HG02623 (cell line): ENCODE results near the gene ELANE.

Experiments used
- ATAC-seq: cut with Tn5 transposase; IDR thresholded peaks from one replicate; pipeline ENCODE4 v1.9.1; 2021; ENCODE audit warnings: moderate library complexity; ENCODE audit not compliant: unreplicated experiment

Gene ELANE

DNA sequence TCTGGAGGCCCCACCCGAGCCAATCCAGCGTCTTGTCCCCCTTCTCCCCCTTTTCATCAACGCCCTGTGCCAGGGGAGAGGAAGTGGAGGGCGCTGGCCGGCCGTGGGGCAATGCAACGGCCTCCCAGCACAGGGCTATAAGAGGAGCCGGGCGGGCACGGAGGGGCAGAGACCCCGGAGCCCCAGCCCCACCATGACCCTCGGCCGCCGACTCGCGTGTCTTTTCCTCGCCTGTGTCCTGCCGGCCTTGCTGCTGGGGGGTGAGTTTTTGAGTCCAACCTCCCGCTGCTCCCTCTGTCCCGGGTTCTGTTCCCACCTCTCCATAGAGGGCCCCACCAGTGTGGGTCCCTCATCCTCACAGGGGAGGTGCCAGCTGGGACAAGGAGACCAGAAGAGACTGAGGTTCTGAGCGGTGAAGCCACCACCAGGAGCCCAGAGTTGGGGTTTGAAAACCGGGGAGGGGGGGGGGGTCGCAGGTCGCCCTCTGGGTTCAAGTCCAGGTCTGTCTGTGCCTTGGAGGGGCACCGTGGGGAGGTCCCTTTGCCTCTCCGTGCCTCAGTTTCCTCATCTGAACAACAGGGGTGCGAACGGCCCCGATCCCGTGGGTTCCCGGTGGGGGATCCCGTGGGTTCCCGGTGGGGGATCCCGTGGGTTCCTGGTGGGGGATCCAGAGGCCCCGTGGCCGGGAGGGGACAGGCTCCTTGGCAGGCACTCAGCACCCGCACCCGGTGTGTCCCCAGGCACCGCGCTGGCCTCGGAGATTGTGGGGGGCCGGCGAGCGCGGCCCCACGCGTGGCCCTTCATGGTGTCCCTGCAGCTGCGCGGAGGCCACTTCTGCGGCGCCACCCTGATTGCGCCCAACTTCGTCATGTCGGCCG lies at the start of gene ELANE:
Gene ELANE (plus strand): TSS at position 168 of the 878 bp plus-strand sequence. CDS start 26 bp downstream, at position 194.
- ATAC-seq: no peak

DNA sequence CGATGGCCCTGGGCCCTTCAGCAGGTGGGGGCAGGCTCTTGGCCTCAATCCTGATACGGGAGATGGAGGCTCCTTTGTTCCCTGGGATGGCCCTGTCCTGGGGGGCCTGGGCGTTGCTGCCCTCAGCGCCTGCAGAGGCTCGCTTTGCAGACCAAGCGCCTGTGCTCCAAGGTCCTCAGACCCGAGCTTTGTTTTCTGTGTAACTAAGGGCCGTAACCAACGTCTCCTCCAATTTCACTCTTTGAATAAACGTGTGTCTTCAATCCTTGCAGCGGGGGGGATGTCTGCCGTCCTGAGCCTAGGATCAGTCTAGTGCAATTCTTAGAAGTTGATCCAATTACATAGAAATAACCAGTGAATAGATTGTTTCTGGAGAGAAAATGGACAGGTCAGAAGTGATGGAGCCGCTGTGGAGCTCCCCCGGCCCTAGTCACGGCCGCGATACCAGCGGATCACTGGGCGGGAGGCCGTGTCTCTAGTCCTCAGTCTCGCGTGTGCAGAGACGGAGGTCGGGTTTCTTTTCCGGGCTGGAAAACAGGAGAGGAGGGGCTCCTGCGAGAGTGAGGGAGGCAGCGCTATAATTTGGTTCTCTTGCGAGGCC lies 49.5 kb upstream of the ELANE start:
- ATAC-seq: no peak

DNA sequence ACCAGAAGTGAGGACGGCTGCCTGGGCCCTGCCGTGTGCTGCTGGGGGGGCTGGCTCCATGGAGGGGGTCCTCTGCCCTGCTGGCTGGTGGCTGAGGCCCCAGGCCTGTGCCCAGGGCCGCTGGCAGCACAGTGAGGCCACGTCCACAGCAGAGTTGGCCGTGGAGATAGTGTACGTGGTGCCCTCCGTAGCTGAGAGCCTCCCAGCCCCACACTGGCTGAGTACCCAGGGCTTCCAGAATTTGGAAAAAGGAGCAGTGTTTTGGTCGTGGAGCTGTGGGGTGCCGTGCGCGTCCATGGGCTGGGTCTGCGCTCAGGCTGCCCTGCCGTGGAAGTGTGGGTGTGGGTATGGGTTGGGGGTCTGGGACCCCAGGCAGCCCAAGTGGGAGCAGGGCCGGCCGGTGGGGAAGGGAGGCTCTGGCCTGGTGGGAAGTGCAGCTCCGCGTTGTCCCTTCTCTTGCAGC lies 49.0 kb upstream of the ELANE start:
- ATAC-seq: no peak

DNA sequence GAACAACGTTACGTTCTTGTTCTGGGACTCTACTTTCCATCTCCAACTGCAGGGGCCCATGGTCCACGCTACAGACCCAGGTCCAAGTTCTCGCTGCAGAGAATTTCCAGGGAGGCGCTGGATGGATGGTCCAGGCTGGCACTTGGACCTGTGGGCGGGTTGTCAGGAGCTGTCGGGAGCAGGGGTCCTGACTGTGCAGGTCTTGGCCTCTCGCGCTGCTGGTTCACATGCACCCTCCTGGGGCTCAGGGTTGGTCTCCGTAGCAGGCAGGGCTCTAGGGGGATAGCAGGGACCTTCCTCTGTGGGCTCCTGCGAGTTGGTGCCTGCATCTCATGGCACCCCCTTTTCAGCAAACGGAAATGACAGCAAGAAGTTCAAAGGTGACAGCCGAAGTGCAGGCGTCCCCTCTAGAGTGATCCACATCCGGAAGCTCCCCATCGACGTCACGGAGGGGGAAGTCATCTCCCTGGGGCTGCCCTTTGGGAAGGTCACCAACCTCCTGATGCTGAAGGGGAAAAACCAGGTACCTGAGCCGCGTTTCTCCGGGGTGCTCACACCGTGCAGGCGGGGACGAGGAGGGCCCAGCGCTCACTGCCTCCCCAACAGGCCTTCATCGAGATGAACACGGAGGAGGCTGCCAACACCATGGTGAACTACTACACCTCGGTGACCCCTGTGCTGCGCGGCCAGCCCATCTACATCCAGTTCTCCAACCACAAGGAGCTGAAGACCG lies 48.3 kb upstream of the ELANE start:
- no peak for ATAC-seq

- ATAC-seq: no peak
Measured at GRCh38 chr19:804419-805165, 47.5 kb upstream of the ELANE start.

DNA sequence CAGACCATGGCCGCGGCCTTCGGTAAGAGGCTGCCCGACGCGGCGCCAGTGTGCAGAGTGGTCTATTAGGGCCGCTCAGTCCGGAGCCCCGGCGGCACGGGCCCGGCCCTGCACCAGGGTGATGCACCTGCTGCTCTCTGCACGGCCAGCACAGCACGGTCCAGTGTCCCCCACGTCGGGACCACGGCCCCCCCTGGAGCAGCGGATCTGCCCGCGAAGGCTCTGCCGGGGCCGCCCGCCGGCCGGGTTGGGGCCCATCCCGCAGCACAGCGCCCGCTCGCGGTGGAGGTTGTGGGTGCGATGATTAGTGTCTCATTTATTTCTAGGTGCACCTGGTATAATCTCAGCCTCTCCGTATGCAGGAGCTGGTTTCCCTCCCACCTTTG lies 46.9 kb upstream of the ELANE start:
- no peak for ATAC-seq

DNA sequence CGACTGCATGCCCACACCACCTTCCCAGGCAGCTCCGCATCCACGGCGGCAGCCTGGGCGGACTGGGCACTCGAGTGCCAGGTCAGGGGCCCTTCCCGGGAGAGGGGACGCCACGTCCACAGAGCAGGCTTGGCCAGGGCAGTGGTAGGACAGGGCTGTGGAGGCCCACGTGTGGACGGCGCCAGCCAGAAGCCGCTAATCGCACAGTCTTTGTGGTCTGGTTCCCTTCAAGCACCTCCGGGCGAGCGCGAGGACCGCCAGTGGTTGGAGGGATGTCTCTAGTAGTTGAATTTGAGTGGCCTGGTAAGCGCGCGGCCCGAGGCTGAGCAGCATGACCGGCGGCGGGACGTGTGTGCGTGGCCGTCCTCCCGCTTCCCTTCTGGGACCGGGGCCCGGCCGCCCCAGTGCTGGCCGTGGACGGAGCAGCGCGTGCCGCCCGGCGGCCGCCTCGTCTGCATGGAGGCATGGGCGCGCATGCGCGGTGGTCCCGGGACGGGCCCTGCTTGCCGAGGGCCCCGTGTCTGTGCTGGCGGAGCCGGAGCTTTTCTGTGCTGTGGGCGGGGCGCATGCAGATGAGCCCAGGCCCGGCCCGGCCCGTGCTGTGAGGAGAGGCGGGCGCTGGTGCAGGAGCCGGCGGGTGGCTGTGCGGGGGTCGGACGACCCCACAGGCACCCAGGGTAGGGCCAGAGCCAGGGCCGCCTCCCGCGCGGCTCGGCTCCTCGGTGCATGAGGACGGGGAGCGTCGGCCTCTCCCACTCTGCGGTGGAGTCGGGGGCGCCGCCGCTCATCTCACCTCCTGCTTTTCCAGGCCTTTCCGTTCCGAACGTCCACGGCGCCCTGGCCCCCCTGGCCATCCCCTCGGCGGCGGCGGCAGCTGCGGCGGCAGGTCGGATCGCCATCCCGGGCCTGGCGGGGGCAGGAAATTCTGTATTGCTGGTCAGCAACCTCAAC lies 46.2 kb upstream of the ELANE start:
- no peak for ATAC-seq

- no peak for ATAC-seq
Measured at GRCh38 chr19:806815-807421, 45.2 kb upstream of the ELANE start.

DNA sequence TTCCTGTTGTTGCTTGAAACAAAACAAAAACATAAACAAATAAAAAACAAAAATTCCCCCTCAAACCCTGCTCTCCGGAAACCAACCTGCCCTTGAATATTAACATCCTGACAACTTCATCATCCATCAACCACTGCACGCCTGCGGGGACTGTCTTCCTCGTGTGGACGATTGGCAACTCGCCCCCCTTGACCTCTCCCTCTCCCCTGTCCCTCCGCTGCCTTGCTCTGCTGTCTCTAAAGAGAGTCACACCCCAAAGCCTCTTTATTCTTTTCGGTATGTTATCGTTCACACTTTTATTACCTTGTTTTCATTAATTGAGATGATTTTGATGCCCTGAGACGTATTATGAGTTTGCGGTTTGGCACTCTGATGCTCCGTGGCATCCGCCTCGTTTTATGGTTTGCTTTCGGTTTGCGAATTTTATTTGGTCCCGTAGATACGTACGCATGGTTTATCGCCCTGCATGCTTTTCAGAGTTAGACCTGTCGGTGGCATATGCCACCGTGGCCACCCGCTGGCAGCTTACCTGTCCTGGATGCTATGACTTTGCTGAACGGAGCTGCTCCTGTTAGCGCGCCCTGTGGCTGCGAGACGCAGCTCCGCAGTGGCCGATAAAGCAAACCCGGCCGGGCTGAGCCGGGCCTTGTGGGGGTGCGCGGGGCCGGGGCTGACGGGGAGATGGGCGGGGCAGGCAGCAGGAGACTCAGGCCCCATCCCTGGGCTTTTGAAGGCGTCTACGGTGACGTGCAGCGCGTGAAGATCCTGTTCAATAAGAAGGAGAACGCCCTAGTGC lies 44.3 kb upstream of the ELANE start:
- no peak for ATAC-seq

DNA sequence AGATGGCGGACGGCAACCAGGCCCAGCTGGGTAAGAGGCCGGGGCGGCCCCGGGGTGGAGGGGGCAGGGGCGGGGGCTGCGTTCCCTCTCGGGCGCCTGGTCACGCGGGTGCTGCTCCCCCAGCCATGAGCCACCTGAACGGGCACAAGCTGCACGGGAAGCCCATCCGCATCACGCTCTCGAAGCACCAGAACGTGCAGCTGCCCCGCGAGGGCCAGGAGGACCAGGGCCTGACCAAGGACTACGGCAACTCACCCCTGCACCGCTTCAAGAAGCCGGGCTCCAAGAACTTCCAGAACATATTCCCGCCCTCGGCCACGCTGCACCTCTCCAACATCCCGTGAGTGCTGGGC lies 43.7 kb upstream of the ELANE start:
- no peak for ATAC-seq

GRCh38 chr19:810077-810855 lies 41.8 kb upstream of the ELANE start:
- ATAC-seq: no peak

- ATAC-seq: no peak
Measured at GRCh38 chr19:810883-811489, 41.1 kb upstream of the ELANE start.

GRCh38 chr19:811506-812048 lies 40.5 kb upstream of the ELANE start:
- ATAC-seq: no peak

GRCh38 chr19:812049-812746 lies 39.9 kb upstream of the ELANE start:
- no peak for ATAC-seq

- ATAC-seq: no peak
Measured at GRCh38 chr19:812747-813218, 39.3 kb upstream of the ELANE start.
